H1 (cell line): Measurements from ENCODE around the gene ATP5F1A. TPM values are rescaled to one million over a fixed set of nuclear protein-coding genes. Genes with fewer than 3 reads are reported as not detected.

ENCODE experiments used
- CTCF ChIA-PET: fragments of 300-600 bp; sonication (Branson Sonifier 250); formaldehyde crosslinking; loops from one replicate; lab custom pipeline; 2021; ENCODE audit not compliant: partially characterized antibody; lab: Charles Lee
- POLR2A ChIA-PET: fragments of 300-600 bp; sonication (Branson Sonifier 250); formaldehyde crosslinking; loops from one replicate; lab custom pipeline; 2021; ENCODE audit warnings: inconsistent platforms; ENCODE audit not compliant: partially characterized antibody; lab: Charles Lee
- DNase-seq, 2 experiments: peaks; one replicate each; pipeline versions ENCODE4 v3.0.0 to v3.0.0-alpha.2; 2010 to 2022; ENCODE audit warnings: low spot score in 2 of 2, low read depth in 1 of 2, mixed read lengths in 1 of 2
- FAIRE-seq: peaks from 2 replicates; lab custom pipeline; 2011; peaks lifted over from hg19 to GRCh38; lab: Jason Lieb, UNC
- H2AFZ ChIP-seq: 2 replicates; pipeline ENCODE4 v1.8.1; 2012; ENCODE audit warnings: low read length, inconsistent platforms
- H2AK5ac ChIP-seq: 2 replicates; pipeline ENCODE4 v1.6.1; 2013; ENCODE audit warnings: low read depth, low read length
- H2BK120ac ChIP-seq: replicated peaks from 2 replicates; pipeline ENCODE3; 2013; ENCODE audit warnings: low read depth, low read length, inconsistent platforms
- H2BK12ac ChIP-seq: 2 replicates; pipeline ENCODE4 v1.6.1; 2013; ENCODE audit warnings: low read depth, low read length
- H2BK15ac ChIP-seq: 2 replicates; pipeline ENCODE4 v1.6.1; 2013; ENCODE audit warnings: low read length
- H2BK20ac ChIP-seq: 2 replicates; pipeline ENCODE4 v1.6.1; 2013; ENCODE audit warnings: low read length
- H2BK5ac ChIP-seq: 2 replicates; pipeline ENCODE4 v1.6.1; 2013; ENCODE audit warnings: low read depth, low read length
- H3K14ac ChIP-seq: 2 replicates; pipeline ENCODE4 v1.6.1; 2013; ENCODE audit warnings: inconsistent platforms; ENCODE audit not compliant: insufficient read length
- H3K18ac ChIP-seq: 2 replicates; pipeline ENCODE4 v1.6.1; 2013; ENCODE audit warnings: low read length; ENCODE audit errors: extremely low read depth
- H3K23ac ChIP-seq: 2 replicates; pipeline ENCODE4 v1.6.1; 2013; ENCODE audit warnings: inconsistent platforms; ENCODE audit not compliant: insufficient read length
- H3K23me2 ChIP-seq: 2 replicates; pipeline ENCODE4 v1.6.1; 2013; ENCODE audit warnings: low read depth, low read length
- H3K27ac ChIP-seq: 2 replicates; pipeline ENCODE4 v1.6.1; 2011; ENCODE audit warnings: low read depth, low read length, inconsistent platforms
- H3K27me3 ChIP-seq, 4 experiments: replicated peaks in 1 of 4; 1 replicate in 1 of 4; 2 replicates in 3 of 4; pipeline versions ENCODE4 v1.6.1 to v1.8.1; 2011 to 2013; ENCODE audit warnings: low read length in 3 of 4, mild to moderate bottlenecking in 3 of 4, inconsistent platforms in 2 of 4, mixed read lengths in 2 of 4, moderate library complexity in 1 of 4; ENCODE audit not compliant: control insufficient read depth in 3 of 4, insufficient read depth in 3 of 4; ENCODE audit errors: extremely low read depth in 1 of 4
- H3K36me3 ChIP-seq, 4 experiments: 2 replicates each; pipeline versions ENCODE4 v1.6.1 to v1.8.1; 2011 to 2013; ENCODE audit warnings: mild to moderate bottlenecking in 4 of 4, low read length in 3 of 4, moderate library complexity in 2 of 4, control low read depth in 1 of 4, inconsistent platforms in 1 of 4; ENCODE audit not compliant: insufficient read depth in 4 of 4, control insufficient read depth in 2 of 4
- H3K4ac ChIP-seq: replicated peaks from 2 replicates; pipeline ENCODE3; 2013; ENCODE audit warnings: low read length, low read depth, mixed read lengths, inconsistent platforms; ENCODE audit not compliant: insufficient read length
- H3K4me1 ChIP-seq, 4 experiments: replicated peaks in 1 of 4; 1 replicate in 1 of 4; 2 replicates in 3 of 4; pipeline versions ENCODE4 v1.6.1 to v1.8.1; 2011 to 2013; ENCODE audit warnings: low read length in 3 of 4, inconsistent platforms in 2 of 4, mixed read lengths in 1 of 4; ENCODE audit not compliant: insufficient read depth in 4 of 4, control insufficient read depth in 3 of 4
- H3K4me2 ChIP-seq, 2 experiments: 2 replicates each; pipeline versions ENCODE4 v1.6.1 to v1.8.1; 2011 to 2013; ENCODE audit warnings: low read depth in 2 of 2, low read length in 2 of 2, control low read depth in 1 of 2, inconsistent platforms in 1 of 2, mild to moderate bottlenecking in 1 of 2; ENCODE audit not compliant: insufficient read depth in 1 of 2
- H3K4me3 ChIP-seq, 4 experiments: fragments of 200-600, 300-600 bp in 1 of 4; sonication (generic), shearing (Covaris generic), sonication (Bioruptor Twin) in 1 of 4; 2 replicates each; pipeline versions ENCODE4 v1.5.1 to v1.8.1; 2011 to 2016; ENCODE audit warnings: low read length in 4 of 4, low read depth in 3 of 4, control low read depth in 2 of 4, inconsistent platforms in 2 of 4, mild to moderate bottlenecking in 2 of 4, mixed read lengths in 1 of 4, moderate library complexity in 1 of 4; ENCODE audit not compliant: insufficient read depth in 2 of 4; ENCODE audit errors: extremely low read depth in 1 of 4
- H3K56ac ChIP-seq: replicated peaks from 2 replicates; pipeline ENCODE3; 2013; ENCODE audit warnings: low read depth, mild to moderate bottlenecking, mixed read lengths, low read length, inconsistent platforms; ENCODE audit not compliant: insufficient read length
- H3K79me1 ChIP-seq: 2 replicates; pipeline ENCODE4 v1.6.1; 2013; ENCODE audit warnings: low read depth, low read length, control low read depth
- H3K79me2 ChIP-seq, 2 experiments: 2 replicates each; pipeline versions ENCODE4 v1.6.1 to v1.8.1; 2012 to 2013; ENCODE audit warnings: low read length in 2 of 2, mild to moderate bottlenecking in 2 of 2, inconsistent platforms in 1 of 2; ENCODE audit not compliant: insufficient read depth in 2 of 2, control insufficient read depth in 1 of 2
- H3K9ac ChIP-seq, 4 experiments: replicated peaks in 1 of 4; 1 replicate in 1 of 4; 2 replicates in 3 of 4; pipeline versions ENCODE4 v1.6.1 to v1.8.1; 2011 to 2013; ENCODE audit warnings: low read depth in 3 of 4, low read length in 3 of 4, control low read depth in 2 of 4, mild to moderate bottlenecking in 2 of 4, moderate library complexity in 2 of 4, inconsistent platforms in 1 of 4; ENCODE audit errors: extremely low read depth in 1 of 4
- H3K9me3 ChIP-seq, 2 experiments: 2 replicates each; pipeline versions ENCODE4 v1.6.1 to v1.8.1; 2012 to 2013; ENCODE audit warnings: mild to moderate bottlenecking in 2 of 2, moderate library complexity in 2 of 2, control low read depth in 1 of 2, inconsistent platforms in 1 of 2, low read depth in 1 of 2, low read length in 1 of 2, mixed read lengths in 1 of 2; ENCODE audit not compliant: insufficient read depth in 2 of 2
- H4K20me1 ChIP-seq, 2 experiments: replicated peaks in 1 of 2; 2 replicates each; pipeline versions ENCODE3 to v1.8.1; 2011 to 2013; ENCODE audit warnings: inconsistent platforms in 2 of 2, low read length in 2 of 2, mild to moderate bottlenecking in 1 of 2; ENCODE audit not compliant: insufficient read depth in 2 of 2, control insufficient read depth in 1 of 2
- H4K5ac ChIP-seq: 2 replicates; pipeline ENCODE4 v1.6.1; 2013; ENCODE audit warnings: low read length, low read depth, mixed read lengths, inconsistent platforms; ENCODE audit not compliant: insufficient read length
- H4K8ac ChIP-seq: 2 replicates; pipeline ENCODE4 v1.8.0; 2013; ENCODE audit warnings: mild to moderate bottlenecking, moderate library complexity, low read length, inconsistent platforms; ENCODE audit not compliant: insufficient read depth; ENCODE audit errors: extremely low read depth
- H4K91ac ChIP-seq: replicated peaks from 2 replicates; pipeline ENCODE3; 2013; ENCODE audit warnings: low read length, mixed read lengths, inconsistent platforms; ENCODE audit not compliant: insufficient read length
- ASH2L ChIP-seq: fragments of 200-600, 300-600 bp; sonication (generic); IDR thresholded peaks from one replicate; pipeline ENCODE4 v1.7.1; 2017; ENCODE audit warnings: low read length
- ATF2 ChIP-seq: IDR thresholded peaks from 2 replicates; pipeline ENCODE4 v1.6.1; 2012; ENCODE audit warnings: low read length, inconsistent platforms
- CREB1 ChIP-seq: IDR thresholded peaks from 2 replicates; pipeline ENCODE4 v1.6.1; 2012; ENCODE audit warnings: inconsistent platforms
- KDM5A ChIP-seq: fragments of 200-600 bp; IDR thresholded peaks from 2 replicates; pipeline ENCODE4 v1.7.1; 2012; ENCODE audit warnings: mild to moderate bottlenecking, low read length, inconsistent platforms, mixed read lengths
- MAFK ChIP-seq: IDR thresholded peaks from 2 replicates; pipeline ENCODE4 v1.6.1; 2012; ENCODE audit warnings: low read depth, mild to moderate bottlenecking, improper control_type of control experiment, low read length
- PHF8 ChIP-seq: fragments of 200-600 bp; sonication (generic); conservative IDR thresholded peaks from 2 replicates; pipeline ENCODE4 v1.7.1; 2012; ENCODE audit warnings: low read depth, mild to moderate bottlenecking, inconsistent platforms, low read length, moderate library complexity
- SIN3A ChIP-seq, 2 experiments: IDR thresholded peaks in 1 of 2; conservative IDR thresholded peaks in 1 of 2; 2 replicates each; pipeline ENCODE4 v1.6.1; 2011 to 2012; ENCODE audit warnings: low read length in 2 of 2, improper control_type of control experiment in 1 of 2, low read depth in 1 of 2, mild to moderate bottlenecking in 1 of 2
- SIX5 ChIP-seq: IDR thresholded peaks from 2 replicates; pipeline ENCODE4 v1.6.1; 2011; ENCODE audit warnings: mild to moderate bottlenecking, low read depth, low read length
- SRF ChIP-seq: IDR thresholded peaks from 2 replicates; pipeline ENCODE4 v1.6.1; 2011; ENCODE audit warnings: mild to moderate bottlenecking, low read depth, low read length, moderate library complexity
- USF2 ChIP-seq: IDR thresholded peaks from 2 replicates; pipeline ENCODE4 v1.6.1; 2011; ENCODE audit warnings: low read length, improper control_type of control experiment
- ZNF274 ChIP-seq: IDR thresholded peaks from 2 replicates; pipeline ENCODE4 v1.7.0; 2012; ENCODE audit warnings: low read length, borderline replicate concordance; ENCODE audit errors: extremely low read depth
- polyA plus RNA-seq, 7 experiments: library from polyadenylated mRNA; depleted of rRNA in 3 of 7; stranded (reverse) in 5 of 7; unstranded in 2 of 7; fragments of >200 nt in 5 of 7; fragments of 200-250 nt in 2 of 7; gene quantifications; 1 replicate in 5 of 7; 2 replicates in 1 of 7; 4 replicates in 1 of 7; pipeline versions ENCODE4 v1.2.1 to v1.2.3, GENCODE V29; 2011 to 2013; ENCODE audit warnings: missing spikeins in 2 of 7, mixed read lengths in 2 of 7
- total RNA-seq: library from RNA; stranded (reverse); fragmentation: NEBNext Ultra II Directional; extraction: Animal tissue kit (Norgen Biotek cat#: 25700); gene quantifications from 2 replicates; pipeline ENCODE4 v1.2.1, GENCODE V29; 2021

ATP5F1A gene
- total and polyA plus RNA-seq, 2 of the 8 experiments (the other 6 are each of a cell fraction or from before 2014, with no cell fraction given), result 685 to 970 TPM

- no peak overlapping the region for H2BK12ac ChIP-seq
- H3K23ac ChIP-seq, result no peak overlapping the region
- CTCF ChIA-PET, result interaction anchor here (1.1 kb wide), 1 partner anchor 421 kb away, joined by 3 read pairs; no protein-coding TSS in a partner anchor
- H3K79me1 ChIP-seq, result no peaks in the 10 kb centered on the region
- no peak overlapping the region for H4K5ac ChIP-seq
- no peak overlapping the region for H2AFZ ChIP-seq
- no peak overlapping the region for H2BK120ac ChIP-seq
- no peak overlapping the region for H3K27ac ChIP-seq
- no peak overlapping the region for H4K91ac ChIP-seq
- H4K20me1 ChIP-seq, result peaks cover 0 to 2% of the 10 kb centered on the region in 2 experiments
- H3K4me2 ChIP-seq, result no peak overlapping the region
- peaks cover 2 to 64% (median 35%) of the 10 kb centered on the region in 4 experiments; a peak in 7 of 8 replicates for H3K36me3 ChIP-seq
- H3K56ac ChIP-seq, result no peak overlapping the region
- TF ChIP-seq KDM5A, result no peak
- no peak for TF ChIP-seq ZNF274
- no peak for TF ChIP-seq ASH2L
- TF ChIP-seq CREB1, result no peak
- TF ChIP-seq MAFK, result no peak
- no peak for TF ChIP-seq ATF2
- no peak for TF ChIP-seq USF2
- TF ChIP-seq SIN3A (conservative IDR thresholded peaks at IDR 0.05 in 1 of 2, IDR thresholded peaks at IDR 0.05 in 1 of 2; ENCODE audit: low read depth in 1 of 2, low read length in 2 of 2), result no peak
- no peak for TF ChIP-seq SIX5
- no peak for TF ChIP-seq SRF
- no peak for TF ChIP-seq PHF8
- H3K4me1 ChIP-seq, result no peaks in the 10 kb centered on the region
- H3K9ac ChIP-seq, result no peak overlapping the region
- no peak for DNase-seq
- H2AK5ac ChIP-seq, result no peak overlapping the region
- H2BK5ac ChIP-seq, result no peak overlapping the region
- POLR2A ChIA-PET, result interaction anchor here (0.6 to 2.4 kb wide), 5 partner anchors 10 to 24 kb away, joined by 3 to 8 read pairs (median 5); partner anchors contain the start of gene ATP5F1A
- H3K4me3 ChIP-seq, result no peak overlapping the region
- no peak overlapping the region for H2BK15ac ChIP-seq
- no peak overlapping the region for H3K14ac ChIP-seq
- no peak overlapping the region for H2BK20ac ChIP-seq
- no peak overlapping the region for H4K8ac ChIP-seq
- H3K18ac ChIP-seq, result no peak overlapping the region
- no peaks in the 10 kb centered on the region for H3K79me2 ChIP-seq
- no peaks in the 10 kb centered on the region for H3K27me3 ChIP-seq
- no peak overlapping the region for H3K4ac ChIP-seq
- no peak for FAIRE-seq
- H3K23me2 ChIP-seq, result no peaks in the 10 kb centered on the region
- H3K9me3 ChIP-seq, result no peaks in the 10 kb centered on the region
These were observed 18.8 kb downstream of the ATP5F1A start for GRCh38 chr18:46079336-46079735.
